ENCODE results near the gene SCFD2.
A peak's percentile ranks its signal among the peaks of the same experiment; 100 is the strongest.
"Not testable (repeated sequence)": the region's sequence is repeated elsewhere in the genome, so short reads cannot be mapped to it uniquely, and the experiment has no call there.

SCFD2 gene

DNA sequence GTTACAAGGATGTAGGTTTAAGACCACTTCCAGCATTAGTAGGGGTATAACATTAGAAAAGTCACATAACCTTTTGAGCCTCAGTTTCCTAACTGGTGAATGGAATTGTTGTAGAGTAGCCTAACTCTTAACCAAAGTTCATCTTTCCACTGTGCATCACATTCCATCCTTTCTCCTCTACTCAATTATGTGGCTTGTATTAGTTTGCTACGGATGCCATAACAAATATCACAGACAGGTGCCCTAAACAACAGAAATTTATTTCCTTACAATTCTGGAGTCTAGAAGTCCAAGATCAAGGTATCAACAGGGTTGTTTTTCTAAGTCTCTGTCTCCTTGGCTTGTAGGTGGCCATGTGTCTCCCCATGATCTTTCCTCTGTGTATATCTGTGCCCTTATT, 271.8 kb downstream of the SCFD2 start:
- no peak for DNase-seq

DNA sequence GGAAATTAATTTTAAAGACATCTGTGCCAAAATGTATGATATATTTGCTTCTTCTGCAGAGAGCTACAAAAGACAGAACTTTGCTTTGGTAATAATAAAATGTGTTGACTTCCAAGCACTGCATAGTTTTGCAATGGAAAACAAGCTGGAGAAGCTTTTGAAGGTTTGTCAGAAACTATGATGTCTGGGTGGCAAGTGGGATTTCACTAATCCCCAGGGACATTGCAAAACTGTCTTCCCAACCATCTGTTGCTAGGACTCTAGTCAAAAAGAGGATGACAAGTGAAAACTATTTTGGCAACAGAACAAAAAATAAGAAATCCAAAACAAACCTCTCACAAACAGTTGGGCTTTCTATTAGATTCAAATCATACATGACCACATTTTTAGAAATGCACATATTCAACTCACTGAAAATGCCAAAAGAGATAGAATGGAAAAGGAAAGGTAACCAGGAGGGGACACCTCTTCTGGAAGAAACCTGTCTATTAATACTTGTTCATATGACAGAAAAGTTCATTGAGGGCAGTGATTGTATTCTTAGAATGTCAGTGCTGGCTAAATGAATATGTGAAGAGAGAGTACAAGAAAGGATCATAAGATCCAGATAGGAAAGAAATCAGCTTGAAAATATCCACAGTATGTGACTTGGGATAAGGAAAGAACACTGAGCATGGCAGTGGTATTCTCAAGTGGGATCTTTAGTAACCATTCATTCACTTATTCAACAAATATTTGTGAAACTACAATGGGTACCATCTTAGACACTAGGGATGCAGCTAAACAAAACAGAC, 275.7 kb downstream of the SCFD2 start:
- DNase-seq = peak; percentile 57

DNA sequence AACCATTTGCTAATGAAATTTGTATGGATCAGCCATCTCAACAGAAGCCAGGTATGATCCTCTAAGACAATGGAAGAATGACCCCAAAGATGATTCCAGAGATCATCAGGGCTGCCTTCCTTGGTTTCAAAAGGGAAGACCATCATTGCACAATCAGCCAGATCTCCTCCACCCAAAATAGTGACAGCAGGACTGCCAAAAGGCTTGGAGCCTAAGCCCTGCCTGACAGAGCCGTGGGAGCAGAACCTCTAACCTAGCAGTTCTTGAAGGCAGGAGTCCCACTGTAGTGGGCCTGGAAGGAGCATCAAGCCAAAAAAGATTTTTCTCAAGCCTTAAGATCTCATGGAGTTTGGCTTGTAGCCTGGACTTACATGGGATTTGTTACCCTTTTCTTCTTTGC, 277.7 kb downstream of the SCFD2 start:
- DNase-seq = no peak

GRCh38 chr4:53076374-53076958, 289.4 kb downstream of the SCFD2 start:
- no peak for DNase-seq

GRCh38 chr4:53075162-53075785, 290.6 kb downstream of the SCFD2 start:
- DNase-seq = no peak

DNA sequence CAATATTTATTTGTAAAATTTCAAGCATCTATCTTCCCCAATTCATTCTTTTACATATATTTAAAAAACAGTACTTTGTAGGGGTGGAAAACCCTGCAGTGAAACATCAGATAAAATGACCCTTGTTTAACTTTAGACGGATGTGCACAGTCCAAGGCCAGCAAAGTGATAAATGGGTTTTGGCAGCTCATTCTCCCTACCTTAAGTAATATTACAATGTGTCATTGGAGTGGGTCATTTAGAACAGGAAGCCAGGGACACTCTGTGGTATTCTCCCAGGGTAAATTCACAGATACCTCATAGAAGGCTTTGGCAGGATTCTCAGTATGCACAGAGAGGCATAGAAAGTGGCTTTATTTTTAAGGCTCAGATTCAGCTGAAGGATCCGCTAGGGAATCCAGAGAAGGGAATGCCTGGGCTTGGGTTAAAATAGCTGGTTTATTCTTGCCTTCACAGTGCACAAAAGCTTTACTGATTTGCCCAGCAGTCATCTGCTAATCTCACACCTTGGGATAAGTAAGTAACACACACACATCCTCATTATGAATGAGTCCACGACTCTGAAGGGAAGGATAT, 297.0 kb downstream of the SCFD2 start:
- no peak for DNase-seq

DNA sequence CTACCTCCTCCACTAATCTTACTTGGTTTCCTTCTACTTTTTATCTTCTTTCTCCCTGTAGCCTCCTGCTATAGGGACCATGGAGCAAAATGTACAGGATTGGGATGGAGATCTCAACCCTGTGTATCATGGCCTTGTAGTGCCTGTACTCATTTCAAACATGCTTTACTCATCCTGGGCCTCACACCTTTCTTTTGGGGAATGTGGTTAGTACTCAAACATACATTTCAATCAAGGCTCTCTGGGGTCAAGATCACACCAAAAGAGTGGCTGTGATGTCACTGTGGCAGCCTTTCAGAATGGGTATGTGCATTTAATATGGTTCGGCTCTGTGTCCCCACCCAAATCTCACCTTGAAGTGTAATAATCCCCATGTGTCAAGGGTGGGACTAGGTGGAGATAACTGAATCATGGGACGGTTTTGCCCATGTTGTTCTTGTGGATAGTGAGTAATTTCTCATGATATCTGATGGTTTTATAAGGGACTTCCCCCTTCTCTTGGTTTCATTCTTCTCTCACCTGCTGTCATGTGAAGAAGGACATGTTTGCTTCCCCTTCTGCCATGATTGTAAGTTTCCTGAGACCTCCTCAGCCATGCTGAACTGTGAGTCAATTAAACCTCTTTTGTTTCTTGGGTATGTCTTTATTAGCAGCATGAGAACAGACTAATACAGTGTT, 298.6 kb downstream of the SCFD2 start:
- no peak for DNase-seq

DNA sequence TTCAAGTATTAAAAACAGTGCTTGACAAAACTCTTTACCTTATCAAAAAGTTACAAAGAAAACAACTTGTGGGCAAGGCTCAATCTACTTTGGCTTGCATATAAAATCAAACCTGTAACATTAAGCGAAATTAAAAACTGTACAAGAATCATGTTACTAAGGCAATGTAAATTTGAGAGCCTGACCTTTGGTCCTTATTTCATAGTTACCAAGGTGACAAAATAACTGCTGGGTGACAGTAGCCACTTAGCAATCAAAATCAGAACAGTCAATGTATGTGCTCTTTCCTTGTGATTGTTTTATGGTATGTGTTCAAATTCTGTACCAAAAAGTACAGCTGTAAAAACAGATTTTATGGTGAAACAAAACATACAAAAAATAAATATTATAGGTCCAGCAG, 299.7 kb downstream of the SCFD2 start:
- DNase-seq = no peak

GRCh38 chr4:53064609-53065008, 301.3 kb downstream of the SCFD2 start:
- no peak for DNase-seq

DNA sequence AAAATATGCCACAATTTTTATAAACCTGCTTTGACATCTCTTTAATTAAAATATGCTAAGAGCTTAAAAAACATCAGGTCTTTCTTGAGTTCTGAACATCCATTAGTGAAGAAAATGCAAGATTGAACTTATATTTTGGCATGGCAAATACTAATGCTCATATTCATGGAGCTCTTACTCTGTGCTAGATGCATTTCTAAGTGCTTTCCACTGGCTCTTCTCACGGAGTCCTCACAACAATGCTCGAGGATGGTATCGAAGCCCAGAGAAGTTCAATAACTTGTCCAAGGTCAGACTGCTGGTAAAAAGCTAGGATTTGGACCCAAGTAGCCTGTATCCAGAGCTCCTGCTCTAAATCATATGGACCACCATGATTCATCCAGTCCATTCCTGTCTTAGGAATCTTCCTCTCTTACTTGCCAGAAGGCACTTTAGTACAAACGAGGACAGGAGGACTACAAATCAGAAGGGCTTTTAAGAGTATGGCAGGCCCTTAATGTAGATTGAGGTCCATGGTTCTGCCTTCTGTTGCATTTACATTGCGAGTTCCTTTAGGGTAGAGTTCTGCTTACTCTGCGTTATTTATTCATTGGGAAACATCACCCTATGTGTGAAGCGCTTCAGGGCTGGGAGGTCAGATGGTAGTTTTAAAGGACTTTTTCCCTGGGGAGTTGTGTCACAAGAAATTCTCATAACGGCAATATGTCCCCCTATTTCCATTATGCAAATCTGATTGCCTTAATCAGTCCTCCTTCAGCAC, 304.6 kb downstream of the SCFD2 start:
- DNase-seq = no peak

DNA sequence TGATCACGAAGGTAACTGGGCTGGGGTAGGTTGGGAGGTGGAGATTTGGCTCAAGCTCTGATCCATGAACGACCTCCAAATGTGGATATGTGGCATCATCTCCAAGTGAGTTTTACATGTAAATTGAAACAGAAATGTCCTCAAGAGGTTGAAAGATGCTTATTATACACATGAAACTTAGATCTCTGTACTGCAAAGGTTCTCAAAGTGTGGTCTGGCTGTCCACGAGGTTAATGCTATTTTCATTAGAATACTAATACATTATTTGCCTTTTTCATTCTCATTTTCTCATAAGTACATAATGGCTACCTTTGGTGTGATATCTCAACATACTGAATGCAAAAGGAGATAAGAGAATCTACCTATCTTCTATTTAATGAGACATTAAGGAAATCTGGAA, 305.6 kb downstream of the SCFD2 start:
- DNase-seq = no peak

DNA sequence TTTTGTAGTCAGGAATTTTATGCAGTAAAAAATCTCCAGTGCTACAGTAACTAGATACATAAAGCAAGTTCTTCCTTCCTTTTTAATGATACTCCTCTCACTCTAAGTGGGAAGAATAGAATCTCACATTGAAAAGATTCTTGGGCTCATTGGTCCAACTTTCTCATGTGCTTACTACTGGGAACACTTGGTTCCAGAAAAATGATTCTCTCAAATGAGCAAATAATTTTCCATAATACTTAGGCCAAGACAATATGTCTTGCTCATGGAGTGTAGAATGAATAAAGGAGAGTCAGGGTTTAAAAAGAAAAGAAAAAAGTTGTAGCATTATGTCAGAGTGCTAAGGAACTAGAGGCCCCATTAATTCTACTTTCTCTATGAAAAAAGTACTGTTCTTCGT, 306.0 kb downstream of the SCFD2 start:
- DNase-seq = no peak

DNA sequence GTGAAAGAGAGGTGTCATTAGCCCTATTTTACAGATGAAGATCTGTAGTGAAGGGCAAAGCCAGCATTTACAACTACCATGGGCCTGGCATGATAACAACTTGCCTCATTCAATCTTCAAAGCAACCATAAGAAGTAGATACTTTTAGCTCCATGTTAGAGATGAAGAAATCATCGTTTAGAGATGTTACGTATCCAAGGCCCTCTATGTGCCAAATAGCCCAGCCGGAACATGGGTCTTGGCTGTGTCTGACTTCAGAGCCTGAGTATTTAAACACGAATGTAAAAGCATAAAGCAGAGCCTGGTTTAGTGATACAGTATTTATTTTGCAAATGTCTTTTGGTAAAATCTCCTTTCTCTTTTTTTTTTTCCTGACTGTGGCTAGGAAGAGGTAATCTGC, 306.6 kb downstream of the SCFD2 start:
- DNase-seq = peak; percentile 47

DNA sequence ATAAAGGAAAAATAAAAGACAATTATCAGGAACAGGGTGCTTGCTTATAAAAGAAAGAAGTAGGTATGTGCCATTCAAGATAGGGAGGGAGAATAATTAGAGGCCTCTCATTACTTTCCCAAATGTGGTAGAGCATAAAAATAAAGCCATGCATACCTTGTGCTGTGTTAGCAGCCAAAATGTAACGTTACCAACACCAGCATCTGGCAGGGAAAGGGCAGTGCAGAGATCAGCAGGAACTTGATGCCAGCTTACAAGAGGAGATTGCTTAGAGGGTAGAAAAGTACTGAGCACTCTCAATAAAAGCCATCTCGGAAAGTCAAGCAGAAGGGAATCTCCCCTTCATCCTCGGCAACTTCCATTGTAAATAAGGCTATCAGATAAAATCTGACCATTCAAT, 308.2 kb downstream of the SCFD2 start:
- no peak for DNase-seq

- not testable (repeated sequence) for DNase-seq
Observed at GRCh38 chr4:53057108-53057507, 308.8 kb downstream of the SCFD2 start.

DNA sequence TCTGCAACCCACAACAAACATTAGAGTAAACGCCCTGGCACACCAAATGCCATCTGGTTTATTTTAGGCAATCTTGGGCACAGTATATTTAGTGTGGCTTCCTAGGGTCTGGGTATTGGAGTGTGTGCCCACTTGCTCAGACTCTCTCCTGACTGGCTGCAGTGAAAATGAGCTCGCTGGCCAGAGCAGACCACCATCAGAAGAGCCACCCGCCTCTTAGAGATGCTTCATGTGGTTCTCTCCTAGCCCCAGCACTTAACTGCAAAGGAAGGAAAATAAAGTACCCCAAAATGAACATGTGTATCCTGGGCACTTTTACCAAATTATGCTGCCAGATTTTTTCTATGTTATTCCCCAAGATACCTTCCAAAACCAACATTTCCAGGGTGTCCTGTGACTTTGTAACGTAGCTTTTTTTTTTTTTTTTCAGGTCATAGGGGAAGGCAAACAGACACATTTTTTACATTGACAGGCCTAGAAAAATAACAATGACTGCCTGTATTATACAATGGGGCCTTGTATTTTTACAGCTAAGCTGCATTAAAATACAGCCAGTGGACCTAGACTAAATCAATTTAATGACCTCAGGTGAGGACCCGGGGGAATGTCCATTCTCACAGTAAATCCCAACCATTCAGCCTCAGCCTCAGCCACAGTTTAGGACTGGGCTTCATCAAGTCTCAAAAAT, 310.0 kb downstream of the SCFD2 start:
- DNase-seq = peak; percentile 41

DNA sequence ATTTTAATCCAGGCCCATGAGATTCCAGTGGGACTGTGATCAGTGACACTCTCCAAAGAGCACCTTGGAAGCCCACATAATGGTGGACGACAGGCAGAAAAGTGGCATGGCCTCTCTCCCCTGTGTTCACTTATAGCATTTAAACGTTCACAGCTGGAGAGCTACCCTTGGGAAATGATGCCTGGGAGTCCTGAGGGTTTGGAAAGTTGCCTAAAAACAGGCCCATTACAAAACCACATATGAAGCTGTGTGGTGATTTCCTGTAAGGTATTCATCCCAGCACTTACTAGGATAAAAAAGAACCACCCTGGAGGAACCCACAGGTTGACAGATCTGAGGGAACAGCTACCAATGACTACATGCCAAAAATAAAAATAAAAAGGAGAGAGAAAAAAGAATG, 310.6 kb downstream of the SCFD2 start:
- DNase-seq = peak; percentile 36

DNA sequence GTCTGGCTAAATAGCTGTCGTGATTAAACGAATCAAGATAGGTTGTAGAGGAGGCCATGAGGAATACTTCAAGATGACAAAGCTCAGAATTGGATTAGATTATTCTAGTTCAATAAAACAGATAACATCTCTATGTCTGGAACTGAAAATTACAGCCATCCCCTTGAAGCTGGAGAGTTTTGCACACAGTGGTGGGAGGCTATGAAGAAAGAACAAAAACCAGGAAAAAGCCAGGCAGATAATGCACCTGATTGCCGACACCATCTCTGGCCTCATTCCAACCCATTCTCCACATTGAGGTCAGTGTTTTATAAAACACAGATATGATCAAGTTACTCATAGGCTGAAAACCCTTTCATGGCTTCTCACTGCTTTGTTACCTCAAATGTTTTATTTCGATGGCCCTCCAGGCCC, 315.5 kb downstream of the SCFD2 start:
- no peak for DNase-seq

DNA sequence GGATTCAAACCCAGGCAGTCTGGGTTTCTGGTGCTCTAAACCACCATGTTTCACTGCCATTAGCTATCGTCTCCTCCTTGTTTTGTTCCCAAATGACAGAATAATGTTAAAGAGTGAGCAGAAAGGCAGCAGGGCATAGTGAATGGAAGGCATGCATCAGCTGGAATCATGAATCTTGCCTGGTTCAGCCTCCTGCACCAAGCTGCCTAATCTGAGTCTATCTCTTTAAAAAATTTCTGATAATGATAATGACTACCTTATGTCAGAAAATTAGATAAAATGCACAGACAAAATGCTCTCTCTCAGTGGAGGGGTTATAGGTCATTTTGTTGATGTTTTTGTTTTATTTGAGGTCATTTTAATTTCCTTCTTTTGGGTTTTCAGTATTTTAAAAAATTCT, 316.3 kb downstream of the SCFD2 start:
- no peak for DNase-seq

DNA sequence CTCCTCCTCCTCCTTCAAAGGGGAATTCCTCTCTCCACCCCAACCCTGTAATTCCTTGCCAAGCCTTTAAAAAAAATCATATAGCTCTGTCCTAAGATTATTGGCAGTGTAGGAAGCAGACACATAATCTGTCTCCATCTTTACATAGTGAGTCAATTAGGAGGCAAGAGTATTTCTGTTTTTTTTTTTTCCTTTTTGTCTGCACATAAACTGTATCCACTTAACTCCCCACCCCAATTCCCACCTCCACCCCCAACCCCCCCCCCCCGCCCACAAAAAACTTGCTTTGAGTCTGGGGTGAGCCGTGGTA, 321.3 kb downstream of the SCFD2 start:
- no peak for DNase-seq

GRCh38 chr4:53043891-53044650, 321.8 kb downstream of the SCFD2 start:
- DNase-seq = no peak

All from left hindlimb (tissue), 1 donor.